Measurements from ENCODE around the gene SPTY2D1. TPM values are rescaled to one million over a fixed set of nuclear protein-coding genes. Genes with fewer than 3 reads are reported as not detected.

The SPTY2D1 gene
- polyA plus RNA-seq, 1 donor (not counting 4 experiments of a cell fraction or from before 2014, with no cell fraction given): 14.3 TPM

GRCh38 chr11:18564149-18564548 lies 70.0 kb downstream of the SPTY2D1 start:
- TF ChIP-seq CTCF (optimal IDR thresholded peaks at IDR 0.05 in 1 of 3, IDR thresholded peaks at IDR 0.05 in 1 of 3, conservative IDR thresholded peaks at IDR 0.05 in 1 of 3; ENCODE audit: extremely low read depth in 1 of 3, insufficient read depth in 2 of 3, low read length in 3 of 3) (no peak), EZH2 (IDR thresholded peaks at IDR 0.05; ENCODE audit: low read length) (no peak)
- DNase-seq (ENCODE audit: low read depth, low spot score) (no peak), FAIRE-seq (no peak)
- Histone ChIP-seq H3K9me1 (ENCODE audit: control insufficient read depth, extremely low read depth, insufficient read depth, low read length) (no peaks in the 10 kb centered on the region), H3K4me2 (ENCODE audit: control insufficient read depth, extremely low read depth, insufficient read depth, low read depth, low read length) (no peak overlapping the region), H4K20me1 (ENCODE audit: control insufficient read depth, extremely low read depth, insufficient read depth, low read length) (no peaks in the 10 kb centered on the region), H3K27ac (ENCODE audit: control insufficient read depth, insufficient read depth, low read length) (no peak overlapping the region), H3K9ac (ENCODE audit: control insufficient read depth, extremely low read depth, insufficient read depth, low read length) (no peak overlapping the region), H3K4me3 (ENCODE audit: control insufficient read depth in 2 of 3, extremely low read depth in 1 of 3, insufficient read depth in 2 of 3, low read depth in 1 of 3, low read length in 3 of 3) (no peak overlapping the region), H3K4me1 (ENCODE audit: control insufficient read depth, extremely low read depth, insufficient read depth, low read length) (no peaks in the 10 kb centered on the region), H3K27me3 (ENCODE audit: control insufficient read depth, extremely low read depth, insufficient read depth, low read length) (no peaks in the 10 kb centered on the region), H3K9me3 (ENCODE audit: control insufficient read depth, low read depth, low read length) (no peaks in the 10 kb centered on the region), H2AFZ (ENCODE audit: control insufficient read depth, low read length) (no peak overlapping the region), H3K79me2 (ENCODE audit: control insufficient read depth, insufficient read depth, low read length) (no peaks in the 10 kb centered on the region), H3K36me3 (ENCODE audit: control insufficient read depth in 2 of 2, extremely low read depth in 1 of 2, insufficient read depth in 2 of 2, low read length in 2 of 2) (peaks cover 5 to 7% of the 10 kb centered on the region in 2 experiments)
- dilution Hi-C loops (cut with MboI; ENCODE audit: extremely low pct_ligation_motif_present, low sequenced_read_pairs): no loop called here

GRCh38 chr11:18563090-18563730 lies 70.9 kb downstream of the SPTY2D1 start:
- Histone ChIP-seq H3K36me3 (ENCODE audit: control insufficient read depth in 2 of 2, extremely low read depth in 1 of 2, insufficient read depth in 2 of 2, low read length in 2 of 2) (peaks cover 5 to 7% of the 10 kb centered on the region in 2 experiments), H3K9me1 (ENCODE audit: control insufficient read depth, extremely low read depth, insufficient read depth, low read length) (no peaks in the 10 kb centered on the region), H3K9ac (ENCODE audit: control insufficient read depth, extremely low read depth, insufficient read depth, low read length) (no peak overlapping the region), H3K4me3 (ENCODE audit: control insufficient read depth in 2 of 3, extremely low read depth in 1 of 3, insufficient read depth in 2 of 3, low read depth in 1 of 3, low read length in 3 of 3) (no peak overlapping the region), H3K79me2 (ENCODE audit: control insufficient read depth, insufficient read depth, low read length) (no peaks in the 10 kb centered on the region), H3K4me2 (ENCODE audit: control insufficient read depth, extremely low read depth, insufficient read depth, low read depth, low read length) (no peak overlapping the region), H4K20me1 (ENCODE audit: control insufficient read depth, extremely low read depth, insufficient read depth, low read length) (no peaks in the 10 kb centered on the region), H3K27me3 (ENCODE audit: control insufficient read depth, extremely low read depth, insufficient read depth, low read length) (no peaks in the 10 kb centered on the region), H3K4me1 (ENCODE audit: control insufficient read depth, extremely low read depth, insufficient read depth, low read length) (no peaks in the 10 kb centered on the region), H2AFZ (ENCODE audit: control insufficient read depth, low read length) (no peak overlapping the region), H3K27ac (ENCODE audit: control insufficient read depth, insufficient read depth, low read length) (no peak overlapping the region), H3K9me3 (ENCODE audit: control insufficient read depth, low read depth, low read length) (no peaks in the 10 kb centered on the region)
- FAIRE-seq (no peak), DNase-seq (ENCODE audit: low read depth, low spot score) (no peak)
- TF ChIP-seq EZH2 (IDR thresholded peaks at IDR 0.05; ENCODE audit: low read length) (no peak), CTCF (optimal IDR thresholded peaks at IDR 0.05 in 1 of 3, IDR thresholded peaks at IDR 0.05 in 1 of 3, conservative IDR thresholded peaks at IDR 0.05 in 1 of 3; ENCODE audit: extremely low read depth in 1 of 3, insufficient read depth in 2 of 3, low read length in 3 of 3) (no peak)
- dilution Hi-C loops (cut with MboI; ENCODE audit: extremely low pct_ligation_motif_present, low sequenced_read_pairs): no loop called here

Other genes starting within 250 kb of the SPTY2D1 start
- gene LDHA, start 239.8 kb downstream of the SPTY2D1 start, polyA plus RNA-seq: 1,969 to 3,668 TPM (median 2,339 TPM) in 3 replicates
- gene LDHC, start 222.0 kb downstream of the SPTY2D1 start, polyA plus RNA-seq: 0.10 TPM in 1 of 3 replicates, not detected in the others
- gene LDHAL6A, start 178.5 kb downstream of the SPTY2D1 start, polyA plus RNA-seq: not detected in 3 replicates
- gene TSG101, start 107.4 kb downstream of the SPTY2D1 start, polyA plus RNA-seq: 113 to 148 TPM (median 130 TPM) in 3 replicates
- gene UEVLD, start 45.6 kb downstream of the SPTY2D1 start, polyA plus RNA-seq: 25.8 to 34.2 TPM (median 27.9 TPM) in 3 replicates
- 0.63 to 1.7 TPM (median 0.70 TPM) in 3 replicates for gene MISFA, start 34.6 kb downstream of the SPTY2D1 start, polyA plus RNA-seq
- 2.5 to 10.5 TPM (median 2.5 TPM) in 3 replicates for gene TMEM86A, start 64.4 kb upstream of the SPTY2D1 start, polyA plus RNA-seq
- 0.01 to 0.05 TPM (median 0.03 TPM) in 3 replicates for gene IGSF22, start 91.8 kb upstream of the SPTY2D1 start, polyA plus RNA-seq
- gene PTPN5, start 157.5 kb upstream of the SPTY2D1 start, polyA plus RNA-seq: not detected in 3 replicates

Measured in keratinocyte (primary cell).